Vagina (tissue), 2 donors: ENCODE results near the gene SBF2.

Experiments used
- CTCF ChIP-seq, 3 experiments: fragments of 450-650 bp in 2 of 3; fragments of 200-600 bp in 1 of 3; sonication (generic) in 1 of 3; IDR thresholded peaks; one replicate each; pipeline ENCODE4 v1.5.1; 2017 to 2019; ENCODE audit warnings: antibody characterized with exemption in 3 of 3, mild to moderate bottlenecking in 2 of 3, moderate library complexity in 2 of 3
- POLR2A ChIP-seq, 2 donors: fragments of 450-650 bp; IDR thresholded peaks; one replicate each; pipeline ENCODE4 v1.6.1; 2017; ENCODE audit warnings: antibody characterized with exemption in 2 of 2, mild to moderate bottlenecking in 2 of 2, moderate library complexity in 2 of 2

- TF ChIP-seq CTCF (IDR thresholded peaks at IDR 0.05) (no peak), POLR2A (IDR thresholded peaks at IDR 0.05) (no peak)
These were observed 30.1 kb downstream of the SBF2 start for GRCh38 chr11:10263929-10264328.
